SU-DHL-6 (cell line): ENCODE measurements around the gene MTX1.

Experiments
- EZH2phosphoT487 ChIP-seq: fragments of 200-600 bp; sonication (generic), shearing (Covaris generic); conservative IDR thresholded peaks from 2 replicates; pipeline ENCODE4 v1.6.1; 2018; ENCODE audit warnings: mild to moderate bottlenecking, antibody characterized with exemption, low read length, moderate library complexity, mixed read lengths
- TF ChIP-seq, protein P1 (sequence below): fragments of 200-600 bp; sonication (generic); IDR thresholded peaks from one replicate; pipeline ENCODE4 v1.5.1; 2017; ENCODE audit warnings: antibody characterized with exemption, mild to moderate bottlenecking, low read length, moderate library complexity; ENCODE audit not compliant: insufficient read depth, poor library complexity, severe bottlenecking

DNA sequence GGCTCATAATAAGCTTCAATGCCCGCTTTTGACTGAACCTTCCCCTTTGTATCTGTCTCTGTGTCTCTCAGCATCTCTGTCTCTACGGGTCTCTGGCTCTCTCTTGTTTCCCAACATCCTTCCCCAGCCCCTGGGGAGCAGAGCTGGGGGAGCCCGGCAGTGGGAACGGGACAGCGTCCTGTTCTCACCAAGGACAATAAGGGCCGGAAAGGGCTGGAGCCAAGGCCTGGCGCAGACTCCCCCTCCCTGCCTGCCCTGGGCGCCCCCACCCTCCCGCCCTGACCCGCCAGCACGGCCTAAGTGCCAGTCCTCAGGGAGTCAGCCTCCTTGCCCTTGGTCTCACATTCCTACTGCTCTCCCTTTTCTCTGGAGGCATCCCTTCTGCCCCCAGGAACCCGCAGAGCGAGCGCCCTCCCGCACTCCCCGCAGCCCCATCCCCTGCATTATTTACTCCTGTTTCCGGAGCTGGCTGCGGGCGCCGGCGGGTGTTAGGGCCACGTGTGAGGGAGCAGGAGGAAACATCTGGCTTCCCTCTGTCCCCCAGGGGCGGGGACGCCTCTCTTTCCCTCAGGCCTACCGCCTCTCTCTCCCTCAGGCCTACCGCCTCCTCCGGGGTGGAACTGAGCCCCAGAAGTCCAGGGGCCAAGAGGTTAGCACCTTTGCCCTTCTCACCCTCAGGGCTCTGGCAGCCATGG, 41.9 kb upstream of the MTX1 start:
- TF ChIP-seq, protein P1, sequence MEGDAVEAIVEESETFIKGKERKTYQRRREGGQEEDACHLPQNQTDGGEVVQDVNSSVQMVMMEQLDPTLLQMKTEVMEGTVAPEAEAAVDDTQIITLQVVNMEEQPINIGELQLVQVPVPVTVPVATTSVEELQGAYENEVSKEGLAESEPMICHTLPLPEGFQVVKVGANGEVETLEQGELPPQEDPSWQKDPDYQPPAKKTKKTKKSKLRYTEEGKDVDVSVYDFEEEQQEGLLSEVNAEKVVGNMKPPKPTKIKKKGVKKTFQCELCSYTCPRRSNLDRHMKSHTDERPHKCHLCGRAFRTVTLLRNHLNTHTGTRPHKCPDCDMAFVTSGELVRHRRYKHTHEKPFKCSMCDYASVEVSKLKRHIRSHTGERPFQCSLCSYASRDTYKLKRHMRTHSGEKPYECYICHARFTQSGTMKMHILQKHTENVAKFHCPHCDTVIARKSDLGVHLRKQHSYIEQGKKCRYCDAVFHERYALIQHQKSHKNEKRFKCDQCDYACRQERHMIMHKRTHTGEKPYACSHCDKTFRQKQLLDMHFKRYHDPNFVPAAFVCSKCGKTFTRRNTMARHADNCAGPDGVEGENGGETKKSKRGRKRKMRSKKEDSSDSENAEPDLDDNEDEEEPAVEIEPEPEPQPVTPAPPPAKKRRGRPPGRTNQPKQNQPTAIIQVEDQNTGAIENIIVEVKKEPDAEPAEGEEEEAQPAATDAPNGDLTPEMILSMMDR, result no peak
- TF ChIP-seq EZH2phosphoT487, result no peak
